GM21515 (cell line): Measurements from ENCODE around the gene RANBP17.
"Not testable (repeated sequence)": the region's sequence is repeated elsewhere in the genome, so short reads cannot be mapped to it uniquely, and the experiment has no call there.

Experiments used
- ATAC-seq: cut with Tn5 transposase; IDR thresholded peaks from one replicate; pipeline ENCODE4 v1.9.1; 2021; ENCODE audit not compliant: unreplicated experiment

RANBP17 gene

GRCh38 chr5:170861917-170862766 is at the start of gene RANBP17:
Gene RANBP17, plus strand, starts transcription at chr5:170862018.
- ATAC-seq = no peak

DNA sequence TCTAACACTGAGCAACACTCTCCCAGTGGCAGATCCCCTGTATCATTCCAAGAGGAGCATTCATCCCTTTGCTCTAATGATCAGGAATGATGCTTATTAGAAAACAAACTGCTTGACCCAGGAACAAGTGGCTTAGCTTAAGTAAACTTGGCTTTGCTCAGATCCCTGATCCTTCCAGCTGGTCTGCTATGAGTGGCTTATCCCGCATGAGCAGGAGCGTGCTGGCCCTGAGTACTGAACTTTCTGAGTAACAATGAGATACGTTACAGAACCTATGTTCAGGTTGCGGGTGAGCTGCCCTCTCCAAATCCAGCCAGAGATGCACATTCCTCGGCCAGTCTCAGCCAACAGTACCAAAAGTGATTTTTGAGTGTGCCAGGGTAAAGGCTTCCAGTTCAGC is 48.6 kb upstream of the RANBP17 start:
- ATAC-seq = no peak

DNA sequence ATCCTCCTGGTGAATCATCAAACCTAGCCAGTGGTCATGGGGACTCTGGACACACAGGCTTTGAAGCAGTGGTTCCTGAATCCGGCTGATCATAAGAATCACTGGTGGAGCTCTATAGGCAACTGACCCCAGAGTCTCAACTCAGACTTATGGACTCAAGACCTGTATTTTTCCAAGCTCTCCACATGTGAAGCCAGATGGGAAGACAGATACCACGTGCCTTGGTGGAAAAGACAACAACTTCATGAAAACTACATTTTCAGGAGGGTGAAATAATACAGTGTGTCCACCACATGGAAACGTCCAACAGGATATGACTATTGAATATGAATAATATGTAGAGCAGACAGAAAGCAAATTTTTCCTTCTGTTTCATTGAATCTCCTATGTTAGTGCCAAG is 44.6 kb upstream of the RANBP17 start:
- ATAC-seq = no peak

DNA sequence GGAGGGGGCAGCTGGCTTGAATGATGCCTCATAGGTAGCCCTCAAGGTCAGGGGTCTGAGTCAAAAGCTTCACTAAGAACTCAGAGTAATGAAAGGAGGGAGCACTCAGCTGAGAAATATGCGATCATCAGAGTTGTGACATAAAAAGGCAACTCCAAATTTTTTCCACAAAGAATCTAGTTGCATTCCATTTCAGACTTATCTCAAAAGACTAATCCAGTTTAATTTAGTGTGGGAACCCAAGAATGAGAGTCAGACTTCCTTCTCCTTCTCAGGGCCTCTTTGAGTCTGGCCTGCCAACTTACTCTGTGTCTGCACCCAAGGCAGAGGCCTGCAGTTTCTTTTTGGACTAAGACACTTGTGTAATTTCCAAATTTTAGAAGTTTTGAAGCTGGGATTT is 43.6 kb upstream of the RANBP17 start:
- ATAC-seq = no peak

- no peak for ATAC-seq
Measured at GRCh38 chr5:170819824-170820223, 42.0 kb upstream of the RANBP17 start.

DNA sequence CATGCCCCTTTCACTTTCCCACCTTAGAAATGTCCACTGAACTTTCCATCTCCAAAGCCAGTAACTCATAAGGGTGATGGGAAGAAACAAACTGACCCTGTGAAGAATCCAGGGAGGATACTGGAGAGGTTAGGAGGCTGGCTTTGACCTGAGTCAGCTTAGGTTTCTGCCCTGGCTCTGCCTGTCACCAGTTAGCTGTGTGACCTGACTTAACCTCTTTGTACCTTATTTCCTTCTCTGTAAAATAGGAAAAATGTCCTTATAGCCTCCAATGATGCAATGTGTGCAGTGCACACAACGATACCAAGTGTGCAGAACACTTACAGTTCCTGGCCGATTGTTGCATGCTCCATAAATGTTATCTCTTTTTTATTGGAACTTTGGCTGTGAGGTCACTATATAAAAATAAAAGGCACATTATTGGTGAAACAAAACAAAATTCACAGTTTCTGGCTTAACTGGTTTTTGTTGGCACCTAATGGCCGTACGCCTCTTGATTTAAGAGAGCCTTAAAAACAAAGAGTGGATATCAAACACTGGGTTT is 40.5 kb upstream of the RANBP17 start:
- no peak for ATAC-seq

GRCh38 chr5:170826117-170826516 is 35.7 kb upstream of the RANBP17 start:
- no peak for ATAC-seq

- no peak for ATAC-seq
Measured at GRCh38 chr5:170832241-170832640, 29.6 kb upstream of the RANBP17 start.

DNA sequence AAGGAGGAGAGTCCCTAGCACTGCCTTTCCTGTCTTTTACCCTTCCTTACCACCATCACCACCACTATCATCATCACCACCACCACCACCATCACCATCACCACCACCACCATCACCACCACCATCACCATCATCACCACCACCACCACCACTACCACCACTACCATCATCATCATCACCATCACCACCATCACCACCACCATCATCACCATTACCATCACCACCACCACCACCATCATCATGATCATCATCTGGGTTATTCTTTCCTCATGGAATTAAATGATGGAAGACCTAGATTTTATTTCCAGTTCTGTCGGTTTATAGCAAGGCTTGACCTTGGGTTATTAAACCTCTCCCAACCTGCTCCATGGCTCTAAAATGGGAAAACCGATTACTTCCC is 27.8 kb upstream of the RANBP17 start:
- not testable (repeated sequence) for ATAC-seq

- ATAC-seq = no peak
Measured at GRCh38 chr5:170836226-170836625, 25.6 kb upstream of the RANBP17 start.

DNA sequence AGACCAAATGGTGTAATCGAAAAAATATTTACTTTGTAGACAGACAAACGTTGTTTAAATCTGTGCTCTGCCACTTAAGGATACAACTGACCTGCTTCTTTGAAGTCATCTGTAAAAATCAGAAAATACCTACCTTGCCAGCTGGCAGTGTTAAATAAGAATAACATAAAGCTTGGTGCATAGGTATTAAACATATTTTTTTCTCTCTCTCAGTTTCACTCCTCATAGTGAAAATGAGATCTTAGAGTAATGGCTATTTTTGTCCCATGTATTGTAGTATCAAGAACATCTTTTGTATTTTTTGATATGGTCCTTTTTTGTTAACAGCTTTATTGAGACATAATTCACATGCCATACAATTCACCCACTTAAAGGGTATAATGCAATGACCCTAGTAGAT is 17.9 kb upstream of the RANBP17 start:
- no peak for ATAC-seq

- ATAC-seq = no peak
Measured at GRCh38 chr5:170844651-170845050, 17.2 kb upstream of the RANBP17 start.

GRCh38 chr5:170846416-170846815 is 15.4 kb upstream of the RANBP17 start:
- ATAC-seq = no peak

GRCh38 chr5:170846846-170847245 is 15.0 kb upstream of the RANBP17 start:
- no peak for ATAC-seq

- no peak for ATAC-seq
Measured at GRCh38 chr5:170848033-170848432, 13.8 kb upstream of the RANBP17 start.

GRCh38 chr5:170849374-170849773 is 12.4 kb upstream of the RANBP17 start:
- no peak for ATAC-seq

DNA sequence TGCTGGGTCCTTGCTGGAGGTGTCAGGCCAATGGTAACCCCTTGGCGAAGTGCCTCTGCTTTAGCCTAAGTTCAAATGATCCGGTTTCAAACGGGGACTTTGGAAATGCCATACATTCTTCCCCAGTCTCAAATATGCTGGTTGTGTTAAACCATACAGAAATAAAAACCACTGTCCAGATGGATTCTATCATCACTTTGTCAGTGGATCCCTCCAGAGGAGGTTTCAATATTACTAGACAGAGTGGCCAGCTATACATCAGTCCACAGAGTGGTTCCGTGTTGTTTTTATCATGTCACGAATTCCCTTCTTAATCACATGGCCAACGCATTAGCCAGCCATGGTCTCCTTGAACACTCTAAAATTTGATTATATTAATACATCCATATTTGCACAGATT is 7.3 kb upstream of the RANBP17 start:
- ATAC-seq = no peak

GRCh38 chr5:170857066-170857465 is 4.8 kb upstream of the RANBP17 start:
- ATAC-seq = no peak

GRCh38 chr5:170860415-170860814 is 1.4 kb upstream of the RANBP17 start:
- ATAC-seq = no peak

- no peak for ATAC-seq
Measured at GRCh38 chr5:170860818-170861666, 776 bp upstream of the RANBP17 start.

- no peak for ATAC-seq
Measured at GRCh38 chr5:170861667-170861916, 226 bp upstream of the RANBP17 start.

- no peak for ATAC-seq
Measured at GRCh38 chr5:170863646-170864045, 1.8 kb downstream of the RANBP17 start.
